Vagina (tissue), 2 donors: ENCODE data around the gene EFNA1.

Experiments
- CTCF ChIP-seq, 3 experiments: fragments of 450-650 bp in 2 of 3; fragments of 200-600 bp in 1 of 3; sonication (generic) in 1 of 3; IDR thresholded peaks; one replicate each; pipeline ENCODE4 v1.5.1; 2017 to 2019; ENCODE audit warnings: antibody characterized with exemption in 3 of 3, mild to moderate bottlenecking in 2 of 3, moderate library complexity in 2 of 3
- POLR2A ChIP-seq, 2 donors: fragments of 450-650 bp; IDR thresholded peaks; one replicate each; pipeline ENCODE4 v1.6.1; 2017; ENCODE audit warnings: antibody characterized with exemption in 2 of 2, mild to moderate bottlenecking in 2 of 2, moderate library complexity in 2 of 2
- POLR2AphosphoS5 ChIP-seq, 2 donors: sonication (generic); formaldehyde crosslinking; IDR thresholded peaks; one replicate each; pipeline ENCODE4 v1.9.0; 2017; ENCODE audit warnings: antibody characterized with exemption in 2 of 2, mild to moderate bottlenecking in 2 of 2, low read depth in 1 of 2; ENCODE audit not compliant: insufficient read depth in 1 of 2

GRCh38 chr1:155086128-155086741, 41.4 kb upstream of the EFNA1 start:
- TF ChIP-seq CTCF (IDR thresholded peaks at IDR 0.05) (peak; percentile 59 to 99 (median 94)), POLR2A (IDR thresholded peaks at IDR 0.05) (no peak), POLR2AphosphoS5 (IDR thresholded peaks at IDR 0.05; ENCODE audit: insufficient read depth in 1 of 2, low read depth in 1 of 2) (no peak)
